CD14-positive monocyte (primary cell): ENCODE measurements around the gene CEBPB. TPM values are rescaled to one million over a fixed set of nuclear protein-coding genes. Genes with fewer than 3 reads are reported as not detected.

Source experiments
- DNase-seq, 3 donors: peaks; one replicate each; pipeline ENCODE4 v3.0.0-alpha.2; 2011 to 2022
- H2AFZ ChIP-seq: 2 replicates; pipeline ENCODE4 v1.6.0; 2012; ENCODE audit warnings: mild to moderate bottlenecking, low read depth, low read length, inconsistent platforms; ENCODE audit not compliant: insufficient read depth, poor library complexity, severe bottlenecking
- H3K27ac ChIP-seq, 2 donors: 1 replicate in 1 of 2; 2 replicates in 1 of 2; pipeline ENCODE4 v1.5.1; 2012 to 2013; ENCODE audit warnings: low read length in 2 of 2, control low read depth in 1 of 2, inconsistent platforms in 1 of 2, low read depth in 1 of 2, mild to moderate bottlenecking in 1 of 2
- H3K27me3 ChIP-seq, 2 donors: one replicate each; pipeline versions ENCODE4 v1.6.0 to v1.6.1; 2011 to 2013; ENCODE audit warnings: low read length in 2 of 2; ENCODE audit not compliant: control insufficient read depth in 2 of 2, insufficient read depth in 2 of 2
- H3K36me3 ChIP-seq, 2 donors: replicated peaks in 1 of 2; 1 replicate in 1 of 2; 2 replicates in 1 of 2; pipeline versions ENCODE4 v1.5.1 to v1.6.1; 2012 to 2013; ENCODE audit warnings: low read length in 2 of 2, control low read depth in 1 of 2, inconsistent platforms in 1 of 2, mild to moderate bottlenecking in 1 of 2; ENCODE audit not compliant: insufficient read depth in 2 of 2, control insufficient read depth in 1 of 2
- H3K4me1 ChIP-seq, 2 donors: 1 replicate in 1 of 2; 2 replicates in 1 of 2; pipeline versions ENCODE4 v1.5.1 to v1.6.1; 2012 to 2013; ENCODE audit warnings: low read length in 2 of 2, control low read depth in 1 of 2, inconsistent platforms in 1 of 2, mild to moderate bottlenecking in 1 of 2, moderate library complexity in 1 of 2; ENCODE audit not compliant: insufficient read depth in 2 of 2, control insufficient read depth in 1 of 2
- H3K4me2 ChIP-seq: replicated peaks from 2 replicates; pipeline ENCODE3; 2012; ENCODE audit warnings: low read length, moderate library complexity, mild to moderate bottlenecking; ENCODE audit not compliant: poor library complexity, severe bottlenecking; ENCODE audit errors: extremely low read depth
- H3K4me3 ChIP-seq, 3 experiments: fragments of 200-600 bp in 1 of 3; sonication (generic) in 1 of 3; replicated peaks in 1 of 3; 1 replicate in 2 of 3; 2 replicates in 1 of 3; pipeline ENCODE4 v1.5.1; 2011 to 2013; ENCODE audit warnings: low read length in 3 of 3, mild to moderate bottlenecking in 3 of 3, control low read depth in 2 of 3, low read depth in 2 of 3, inconsistent platforms in 1 of 3, moderate library complexity in 1 of 3
- H3K79me2 ChIP-seq: 2 replicates; pipeline ENCODE4 v1.6.0; 2012; ENCODE audit warnings: mild to moderate bottlenecking, control low read depth, inconsistent platforms, low read length, moderate library complexity; ENCODE audit not compliant: insufficient read depth
- H3K9ac ChIP-seq: 2 replicates; pipeline ENCODE4 v1.6.0; 2017; ENCODE audit warnings: low read length, mild to moderate bottlenecking; ENCODE audit not compliant: insufficient read depth, poor library complexity, severe bottlenecking
- H3K9me3 ChIP-seq, 2 donors: replicated peaks in 1 of 2; 1 replicate in 1 of 2; 2 replicates in 1 of 2; pipeline versions ENCODE4 v1.5.1 to v1.6.1; 2012 to 2013; ENCODE audit warnings: low read length in 2 of 2, control low read depth in 1 of 2; ENCODE audit not compliant: control insufficient read depth in 1 of 2, insufficient read depth in 1 of 2
- H4K20me1 ChIP-seq: 2 replicates; pipeline ENCODE4 v1.6.0; 2012; ENCODE audit warnings: mild to moderate bottlenecking, low read length, control low read depth, moderate library complexity; ENCODE audit not compliant: insufficient read depth
- H3K27ac Mint-ChIP-seq, 7 donors: one replicate each; pipeline ENCODE4 v1.8.0; 2020; ENCODE audit warnings: mild to moderate bottlenecking in 7 of 7, mixed read lengths in 7 of 7, moderate library complexity in 6 of 7, inconsistent platforms in 2 of 7
- H3K27me3 Mint-ChIP-seq, 3 donors: one replicate each; pipeline ENCODE4 v1.8.0; 2021 to 2022; ENCODE audit warnings: low read depth in 3 of 3, mild to moderate bottlenecking in 3 of 3, mixed read lengths in 3 of 3, moderate library complexity in 3 of 3, inconsistent platforms in 1 of 3
- H3K36me3 Mint-ChIP-seq, 2 donors: one replicate each; pipeline ENCODE4 v1.8.0; 2020; ENCODE audit warnings: mixed read lengths in 2 of 2, inconsistent platforms in 1 of 2, mild to moderate bottlenecking in 1 of 2
- H3K4me1 Mint-ChIP-seq: one replicate; pipeline ENCODE4 v1.8.0; 2020; ENCODE audit warnings: mild to moderate bottlenecking, mixed read lengths
- H3K4me3 Mint-ChIP-seq, 2 donors: one replicate each; pipeline ENCODE4 v1.8.0; 2020; ENCODE audit warnings: mild to moderate bottlenecking in 2 of 2, mixed read lengths in 2 of 2, moderate library complexity in 1 of 2
- H3K9me3 Mint-ChIP-seq, 7 donors: one replicate each; pipeline ENCODE4 v1.8.0; 2020 to 2022; ENCODE audit warnings: mixed read lengths in 7 of 7, mild to moderate bottlenecking in 6 of 7, moderate library complexity in 6 of 7, inconsistent platforms in 2 of 7
- CTCF ChIP-seq: fragments of 200-600 bp; IDR thresholded peaks from one replicate; pipeline ENCODE4 v1.8.0; 2022; ENCODE audit warnings: antibody characterized with exemption, mild to moderate bottlenecking
- WGBS: methylation state at CpG from one replicate; pipeline ENCODE4 v1.1.5; 2013; ENCODE audit warnings: missing lambda C conversion rate; ENCODE audit not compliant: insufficient coverage; 5-methylcytosine and 5-hydroxymethylcytosine counted together
- intact Hi-C, 2 donors: fragments of 100-400 bp; cut with micrococcal nuclease; formaldehyde crosslinking; loops; one replicate each; pipeline versions ENCODE4 v1.15.0 to v1.15.1; 2023
- polyA plus RNA-seq, 3 donors: library from polyadenylated mRNA; depleted of rRNA in 1 of 3; unstranded in 2 of 3; stranded (reverse) in 1 of 3; fragments of 300-500 nt in 2 of 3; fragments of >200 nt in 1 of 3; fragmentation: Illumina TruSeq in 2 of 3; gene quantifications; 1 replicate in 2 of 3; 2 replicates in 1 of 3; pipeline ENCODE4 v1.2.3, GENCODE V29; 2012 to 2021

The CEBPB gene
- polyA plus RNA-seq, 3 donors, result 52.4 to 445 (median 80.8) TPM

GRCh38 chr20:50152394-50153152 is 38.1 kb upstream of the CEBPB start:
- no peak overlapping the region for H2AFZ ChIP-seq
- Mint-ChIP-seq H3K9me3 (no peaks in the 10 kb centered on the region), H3K4me1 (peaks cover 48% of the 10 kb centered on the region), H3K27ac (peak overlapping the region; percentile 79 to 96 (median 93)), H3K36me3 (peaks cover 30 to 37% of the 10 kb centered on the region in 2 donors), H3K4me3 (peak overlapping the region; percentile 92), H3K27me3 (peaks cover 1 to 9% (median 2%) of the 10 kb centered on the region in 3 donors)
- peak overlapping the region; percentile 97 for H3K9ac ChIP-seq
- peak overlapping the region; percentile 95 for H3K4me2 ChIP-seq
- peaks cover 14 to 29% of the 10 kb centered on the region in 2 donors for H3K36me3 ChIP-seq
- no peaks in the 10 kb centered on the region for H3K27me3 ChIP-seq
- DNase-seq, result peak in 1 of 3 donors; percentile 23
- no peak for TF ChIP-seq CTCF
- H3K27ac ChIP-seq, result peak overlapping the region; percentile 73 to 97
- H3K4me3 ChIP-seq, result peak overlapping the region; percentile 78 to 84 (median 80)
- H3K4me1 ChIP-seq, result peaks cover 32 to 51% of the 10 kb centered on the region in 2 donors
- H4K20me1 ChIP-seq, result peaks cover 14% of the 10 kb centered on the region
- WGBS, result 32% methylated on average over 4 of the region's 4 CpGs
- intact Hi-C loops, result no loop called here
- peaks cover 59% of the 10 kb centered on the region for H3K79me2 ChIP-seq
- H3K9me3 ChIP-seq, result no peaks in the 10 kb centered on the region

- intact Hi-C loops, result no loop called here
- H3K27me3 Mint-ChIP-seq, result peaks cover 1 to 9% (median 2%) of the 10 kb centered on the region in 3 donors
- Histone ChIP-seq H3K4me2 (peak overlapping the region; percentile 95), H2AFZ (peak overlapping the region; percentile 41), H3K27me3 (no peaks in the 10 kb centered on the region), H3K4me3 (peak overlapping the region; percentile 78 to 84 (median 80)), H3K4me1 (peaks cover 30 to 46% of the 10 kb centered on the region in 2 donors), H3K9me3 (no peaks in the 10 kb centered on the region), H3K36me3 (peaks cover 14 to 25% of the 10 kb centered on the region in 2 donors), H3K27ac (peak overlapping the region; percentile 73 to 97), H4K20me1 (peaks cover 14% of the 10 kb centered on the region), H3K9ac (peak overlapping the region; percentile 97), H3K79me2 (peaks cover 54% of the 10 kb centered on the region)
- H3K9me3 Mint-ChIP-seq, result no peaks in the 10 kb centered on the region
- H3K27ac Mint-ChIP-seq, result peak overlapping the region; percentile 79 to 96 (median 93)
- H3K4me1 Mint-ChIP-seq, result peaks cover 43% of the 10 kb centered on the region
- peak overlapping the region; percentile 92 for H3K4me3 Mint-ChIP-seq
- peaks cover 30 to 31% of the 10 kb centered on the region in 2 donors for H3K36me3 Mint-ChIP-seq
- TF ChIP-seq CTCF, result no peak
- 0% methylated on average over 18 of the region's 18 CpGs for WGBS
- DNase-seq, result no peak
Observed at GRCh38 chr20:50153153-50153499, 37.5 kb upstream of the CEBPB start.
